Iris pigment epithelial cell (primary cell): ENCODE results near the gene ACAP3.
"Not testable (repeated sequence)": the region's sequence is repeated elsewhere in the genome, so short reads cannot be mapped to it uniquely, and the experiment has no call there.

Source experiments
- DNase-seq: peaks from one replicate; pipeline ENCODE4 v3.0.0-alpha.2; 2011; ENCODE audit warnings: low read depth

ACAP3 gene

DNA sequence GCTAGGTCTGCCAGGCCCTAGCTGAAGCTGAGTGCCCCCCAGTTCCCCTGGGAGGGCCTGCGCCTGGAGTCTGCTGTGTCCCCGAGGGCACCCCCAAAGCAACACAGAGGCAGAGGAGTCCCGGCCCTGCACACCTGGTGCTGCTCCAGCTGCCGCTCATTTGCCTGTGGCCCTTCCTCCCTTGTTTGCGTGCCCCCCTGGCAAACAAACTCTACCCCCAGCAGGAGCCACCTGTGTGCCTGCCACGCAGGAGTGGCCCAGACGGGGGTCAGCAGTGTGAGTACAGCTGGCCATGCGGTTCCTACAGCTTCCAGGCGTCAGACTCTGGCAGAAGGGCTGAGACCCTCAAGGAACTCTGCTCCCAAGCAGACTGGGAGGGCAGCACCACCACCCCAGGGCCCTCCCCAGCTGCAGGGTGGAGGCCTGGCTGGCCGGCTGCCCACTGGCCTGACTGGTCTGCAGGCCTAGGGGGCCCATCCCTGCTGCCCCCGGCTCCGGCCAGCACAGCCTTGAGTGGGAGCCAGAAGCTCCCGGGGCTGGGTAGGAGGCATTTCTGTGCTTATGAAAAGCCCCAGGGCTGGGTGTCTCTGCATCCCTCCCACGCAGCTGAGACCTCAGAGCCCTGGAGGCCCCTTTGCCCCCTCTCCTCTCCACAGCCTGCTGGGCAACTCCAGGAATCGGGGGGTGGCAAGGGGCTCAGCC is 22.8 kb upstream of the ACAP3 start:
- no peak for DNase-seq

DNA sequence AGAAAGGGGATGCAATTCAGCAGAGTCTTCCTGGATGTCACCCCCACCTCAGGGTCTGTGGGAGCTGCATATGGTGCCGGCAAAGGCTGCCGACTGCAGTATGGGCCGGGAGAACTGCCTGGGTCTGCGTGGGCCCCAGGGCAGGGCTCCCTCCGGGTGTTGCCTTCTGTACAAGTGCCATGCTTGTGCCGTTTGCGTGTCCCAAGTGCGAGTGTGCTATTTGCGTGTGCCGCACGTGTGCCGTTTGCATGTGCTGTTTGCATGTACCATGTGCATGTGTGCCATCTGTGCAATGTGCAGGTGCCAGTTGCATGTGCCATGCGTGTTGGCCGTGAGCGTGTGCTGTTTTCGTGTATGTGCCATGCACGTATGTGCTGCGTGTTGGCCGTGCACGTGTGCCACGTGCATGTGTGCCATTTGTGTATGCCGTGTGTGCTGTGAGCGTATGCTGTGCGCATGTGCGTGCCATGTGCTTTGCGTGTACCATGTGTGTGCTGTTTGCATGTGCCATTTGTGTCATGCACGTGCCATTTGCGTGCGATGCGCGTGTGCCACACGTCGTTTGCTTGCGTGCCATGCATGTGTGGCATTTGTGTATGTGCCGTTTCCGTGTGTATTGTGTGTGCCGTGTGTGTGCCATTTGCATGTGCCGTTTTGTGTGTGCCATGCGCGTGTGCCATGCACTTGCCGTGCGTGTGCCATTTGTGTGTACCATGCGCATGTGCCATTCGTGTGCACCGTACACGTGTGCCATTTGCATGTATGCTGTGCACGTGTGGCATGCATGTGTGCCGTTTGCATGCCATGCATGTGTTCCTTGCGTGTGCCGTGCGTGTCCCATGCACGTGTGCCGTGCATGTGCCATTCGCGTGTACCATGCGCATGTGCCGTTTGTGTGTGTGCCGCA is 21.8 kb upstream of the ACAP3 start:
- no peak for DNase-seq

DNA sequence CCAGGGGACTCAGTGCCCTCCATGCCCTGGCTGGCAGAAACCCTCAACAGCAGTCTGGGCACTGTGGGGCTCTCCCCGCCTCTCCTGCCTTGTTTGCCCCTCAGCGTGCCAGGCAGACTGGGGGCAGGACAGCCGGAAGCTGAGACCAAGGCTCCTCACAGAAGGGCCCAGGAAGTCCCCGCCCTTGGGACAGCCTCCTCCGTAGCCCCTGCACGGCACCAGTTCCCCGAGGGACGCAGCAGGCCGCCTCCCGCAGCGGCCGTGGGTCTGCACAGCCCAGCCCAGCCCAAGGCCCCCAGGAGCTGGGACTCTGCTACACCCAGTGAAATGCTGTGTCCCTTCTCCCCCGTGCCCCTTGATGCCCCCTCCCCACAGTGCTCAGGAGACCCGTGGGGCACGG is 20.5 kb upstream of the ACAP3 start:
- no peak for DNase-seq

DNA sequence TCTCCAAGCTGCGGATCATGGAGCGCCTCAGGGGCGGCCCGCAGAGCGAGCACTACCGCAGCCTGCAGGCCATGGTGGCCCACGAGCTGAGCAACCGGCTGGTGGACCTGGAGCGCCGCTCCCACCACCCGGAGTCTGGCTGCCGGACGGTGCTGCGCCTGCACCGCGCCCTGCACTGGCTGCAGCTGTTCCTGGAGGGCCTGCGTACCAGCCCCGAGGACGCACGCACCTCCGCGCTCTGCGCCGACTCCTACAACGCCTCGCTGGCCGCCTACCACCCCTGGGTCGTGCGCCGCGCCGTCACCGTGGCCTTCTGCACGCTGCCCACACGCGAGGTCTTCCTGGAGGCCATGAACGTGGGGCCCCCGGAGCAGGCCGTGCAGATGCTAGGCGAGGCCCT is 19.6 kb upstream of the ACAP3 start:
- DNase-seq, result no peak

DNA sequence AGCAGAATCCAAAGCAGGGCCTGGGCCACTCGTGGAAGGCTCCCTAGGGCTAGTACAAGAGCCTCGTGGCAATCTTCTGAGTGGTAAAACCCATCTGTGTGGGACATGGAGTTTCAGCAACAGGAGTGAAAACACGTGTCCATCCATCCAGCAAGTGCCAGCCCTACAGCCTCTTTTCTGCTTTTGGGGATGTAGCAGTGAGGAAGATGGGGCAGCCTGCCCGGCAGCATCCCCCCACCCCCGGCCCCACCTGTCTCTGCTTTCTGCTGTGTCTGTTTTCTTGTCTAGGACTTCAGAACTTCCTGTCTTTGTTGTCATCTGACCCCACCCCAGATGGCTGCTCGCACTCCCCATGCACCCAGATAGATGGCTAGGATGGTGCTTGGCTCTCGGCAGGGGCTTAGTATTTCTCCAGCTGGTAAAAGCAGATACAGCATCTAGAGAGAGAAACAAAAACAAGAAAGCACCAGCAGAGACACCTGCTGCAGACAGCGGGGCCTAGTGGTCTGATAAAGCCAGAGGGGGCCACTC is 18.4 kb upstream of the ACAP3 start:
- no peak for DNase-seq

DNA sequence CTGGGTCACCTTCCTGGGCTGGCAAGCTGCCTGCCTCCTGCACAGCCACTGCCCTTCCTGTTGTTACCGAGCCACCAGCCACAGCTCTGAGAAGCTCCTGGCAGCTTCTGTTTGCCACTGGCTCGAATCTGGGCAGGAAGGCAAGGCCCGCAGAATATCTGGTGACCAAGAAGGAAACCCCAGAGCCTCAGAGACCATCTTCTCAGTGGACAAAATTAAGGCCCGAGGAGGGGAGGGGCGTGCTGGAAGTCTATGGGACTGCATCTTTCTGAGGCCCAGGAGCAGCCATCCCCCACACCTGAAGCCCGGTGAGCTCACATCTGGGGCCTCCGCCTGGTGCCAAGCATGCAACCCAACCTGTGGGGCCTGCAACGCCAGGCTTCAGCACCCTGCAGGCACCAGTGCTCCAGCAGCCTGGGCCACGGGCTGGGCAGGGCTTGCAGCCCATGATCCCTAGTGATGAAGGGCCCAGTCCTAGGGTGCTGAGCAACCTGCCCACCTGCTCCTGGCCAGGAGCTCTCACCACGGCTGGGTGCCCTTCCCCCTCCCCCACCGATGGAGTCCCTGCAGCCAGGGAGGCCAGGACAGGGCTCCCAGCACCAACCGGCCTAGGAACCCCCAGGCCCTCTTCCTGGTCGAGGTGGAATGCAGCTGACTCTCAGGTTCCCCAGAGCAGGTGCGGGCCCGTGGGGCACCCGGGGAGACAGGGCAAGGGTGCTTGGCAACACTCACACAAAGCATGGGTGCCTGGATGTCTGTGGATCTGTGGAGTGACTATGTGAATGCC is 17.8 kb upstream of the ACAP3 start:
- no peak for DNase-seq

DNA sequence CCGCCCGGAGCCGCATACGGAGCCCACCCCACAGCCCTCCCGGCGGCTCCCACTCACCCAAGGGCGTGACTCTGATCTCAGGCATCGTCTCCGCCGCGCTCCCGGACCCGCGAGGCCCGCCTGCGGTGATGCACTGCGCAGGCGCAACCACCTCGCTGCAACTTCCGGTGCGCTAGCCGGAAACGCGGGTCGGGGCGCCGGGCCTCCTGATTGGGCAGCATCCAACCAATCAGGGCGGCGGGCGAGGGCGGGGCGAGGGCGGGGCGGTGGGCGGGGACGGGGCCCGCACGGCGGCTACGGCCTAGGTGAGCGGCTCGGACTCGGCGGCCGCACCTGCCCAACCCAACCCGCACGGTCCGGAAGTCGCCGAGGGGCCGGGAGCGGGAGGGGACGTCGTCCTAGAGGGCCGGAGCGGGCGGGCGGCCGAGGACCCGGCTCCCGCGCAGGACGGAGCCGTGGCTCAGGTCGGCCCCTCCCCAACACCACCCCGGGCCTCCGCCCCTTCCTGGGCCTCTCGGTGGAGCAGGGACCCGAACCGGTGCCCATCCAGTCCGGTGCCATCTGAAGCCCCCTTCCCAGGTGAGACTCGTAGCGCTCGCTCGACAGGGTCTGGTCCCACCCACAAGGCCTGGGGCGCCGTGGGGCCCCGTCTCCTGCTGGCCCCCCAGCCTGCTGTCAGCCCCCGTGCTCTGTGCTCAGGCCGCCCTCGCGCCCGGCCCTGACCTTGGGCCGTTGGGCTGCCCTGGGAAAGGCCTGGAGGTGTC is 17.0 kb upstream of the ACAP3 start, which contains the start of the genes CPTP and INTS11:
TSS of gene CPTP (plus strand) at position 279 of the 764 bp plus-strand sequence. CDS start 2,109 bp downstream, outside the sequence.
TSS of gene INTS11 (minus strand) at position 137 of the 764 bp plus-strand sequence. CDS start at position 85, 52 bp downstream.
- DNase-seq, result peak; percentile 86

DNA sequence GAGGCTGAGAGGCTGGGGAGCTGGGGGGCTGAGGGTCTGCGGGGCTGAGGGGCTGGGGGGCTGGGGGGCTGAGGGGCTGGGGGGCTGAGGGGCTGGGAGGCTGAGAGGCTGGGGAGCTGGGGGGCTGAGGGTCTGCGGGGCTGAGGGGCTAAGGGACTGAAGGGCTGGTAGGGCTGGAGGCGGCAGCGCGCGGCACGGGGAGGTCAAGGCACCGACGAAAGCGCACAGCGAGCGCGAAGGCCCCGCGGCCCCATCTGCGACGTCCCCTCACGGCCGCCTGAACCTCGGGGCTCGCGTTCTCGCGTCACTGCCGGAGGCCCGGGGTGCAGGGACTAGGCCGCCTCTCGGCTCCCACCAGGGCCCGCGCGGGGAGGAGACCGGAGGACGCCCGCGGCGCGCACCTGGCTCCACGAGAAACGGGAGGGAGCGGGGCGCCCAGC is 16.4 kb upstream of the ACAP3 start:
- no peak for DNase-seq

DNA sequence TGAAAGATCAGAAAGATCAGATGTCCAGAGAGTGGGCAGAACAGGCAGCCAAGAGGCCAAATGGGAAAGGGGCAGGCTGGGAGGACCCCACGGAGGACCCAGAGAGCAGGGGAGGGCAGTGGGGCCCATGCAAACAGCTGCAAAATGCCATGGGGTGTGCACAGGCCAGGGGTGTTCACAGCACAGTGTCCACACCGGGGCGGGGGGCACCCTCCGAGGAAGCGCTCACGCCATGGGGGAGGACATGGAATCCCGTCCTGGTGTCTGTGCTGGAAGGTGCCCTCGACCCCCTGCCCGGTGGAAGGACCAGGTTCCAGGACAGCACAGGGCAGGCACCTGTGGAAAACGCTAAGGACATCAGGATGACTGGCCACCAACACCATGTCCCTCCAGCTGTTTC is 15.2 kb upstream of the ACAP3 start:
- no peak for DNase-seq

DNA sequence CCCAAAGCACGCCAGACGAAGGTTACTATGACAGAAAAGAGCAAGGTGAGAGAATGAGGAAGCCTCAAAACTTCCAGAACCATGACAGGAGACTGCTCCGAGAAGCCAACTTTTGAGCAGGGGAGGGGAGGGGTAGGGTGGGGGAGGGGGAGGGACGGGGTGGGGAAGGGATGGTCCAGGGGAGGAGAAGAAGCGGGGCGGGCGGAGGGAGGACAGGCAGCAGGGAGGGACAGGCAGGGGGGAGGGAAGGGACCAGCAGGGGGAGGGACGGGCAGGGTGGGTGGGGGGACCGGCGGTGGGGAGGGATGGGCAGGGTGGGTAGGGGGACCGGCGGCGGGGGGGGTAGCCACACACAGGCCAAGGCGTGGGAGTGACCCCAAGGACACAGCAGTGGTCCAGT is 14.7 kb upstream of the ACAP3 start:
- no peak for DNase-seq

DNA sequence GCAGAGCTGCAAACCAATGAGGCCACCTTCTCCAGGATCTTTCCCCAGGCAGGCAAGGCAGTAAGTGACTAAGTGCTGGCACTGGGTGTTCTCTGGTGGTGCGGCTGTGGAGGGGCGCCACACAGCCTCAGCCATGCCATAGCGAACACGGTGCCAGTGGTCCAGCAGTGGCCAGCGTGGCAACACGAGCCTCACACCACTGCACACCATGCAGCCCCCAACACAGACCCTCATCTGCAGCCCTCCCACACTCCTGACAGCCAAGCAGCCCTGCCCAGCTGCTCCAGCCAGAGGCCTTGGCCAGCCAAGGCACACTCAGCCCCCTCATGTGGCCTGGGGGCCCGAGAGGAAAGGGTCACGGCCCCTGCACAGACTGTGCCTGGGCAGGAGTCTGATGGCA is 13.7 kb upstream of the ACAP3 start:
- no peak for DNase-seq

DNA sequence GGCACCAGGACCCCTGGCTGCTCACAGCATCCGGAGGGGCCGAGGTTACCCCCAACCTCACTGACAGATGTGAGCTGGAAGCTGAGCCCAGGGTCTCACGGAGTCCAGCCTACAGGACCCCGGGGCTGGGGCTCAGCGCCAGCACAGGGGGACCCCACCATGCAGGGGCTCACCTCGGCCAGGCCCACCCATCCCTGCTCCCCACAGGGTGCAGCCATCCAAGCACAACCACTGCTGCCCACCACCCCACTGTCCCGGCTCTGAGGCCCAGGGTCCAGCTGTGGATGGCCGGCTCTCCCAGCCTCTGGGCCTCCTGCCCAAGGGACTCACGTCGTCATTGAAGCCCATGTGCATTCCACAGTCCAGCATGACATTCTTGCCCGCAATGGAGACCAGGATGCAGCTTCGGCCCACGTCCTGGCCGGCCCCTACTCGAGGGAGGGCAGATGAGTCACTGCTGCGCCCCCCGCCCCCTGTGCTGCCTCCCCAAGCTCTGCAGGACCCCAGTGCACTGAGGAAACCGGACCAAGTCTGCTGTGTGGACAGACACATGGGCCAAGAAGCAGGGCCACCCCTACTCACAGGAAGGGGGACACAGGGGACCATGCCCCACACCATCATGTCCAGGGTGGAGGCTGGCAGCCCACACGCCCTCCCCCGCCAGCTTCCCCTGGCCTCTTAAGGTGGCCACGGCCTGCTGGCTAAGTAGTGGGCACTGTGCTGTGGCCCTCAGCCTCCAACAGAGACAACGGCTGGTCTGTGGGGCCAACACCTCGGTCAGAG is 13.1 kb upstream of the ACAP3 start:
- peak; percentile 17 for DNase-seq

DNA sequence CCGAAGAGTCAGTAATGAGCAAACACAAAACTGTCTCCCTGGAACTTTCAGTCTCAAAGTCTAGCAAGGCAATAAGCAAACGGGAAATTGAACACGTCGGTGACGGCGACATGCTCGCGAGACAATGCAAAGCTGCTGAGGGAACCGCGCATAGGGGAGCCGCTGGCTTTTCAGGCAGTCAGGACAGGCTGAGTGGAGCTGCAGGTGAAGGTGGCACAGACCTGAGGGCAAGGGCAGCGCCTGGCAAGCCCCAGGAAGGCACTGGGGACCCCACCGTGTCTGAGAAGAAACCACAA is 11.9 kb upstream of the ACAP3 start:
- DNase-seq, result no peak

DNA sequence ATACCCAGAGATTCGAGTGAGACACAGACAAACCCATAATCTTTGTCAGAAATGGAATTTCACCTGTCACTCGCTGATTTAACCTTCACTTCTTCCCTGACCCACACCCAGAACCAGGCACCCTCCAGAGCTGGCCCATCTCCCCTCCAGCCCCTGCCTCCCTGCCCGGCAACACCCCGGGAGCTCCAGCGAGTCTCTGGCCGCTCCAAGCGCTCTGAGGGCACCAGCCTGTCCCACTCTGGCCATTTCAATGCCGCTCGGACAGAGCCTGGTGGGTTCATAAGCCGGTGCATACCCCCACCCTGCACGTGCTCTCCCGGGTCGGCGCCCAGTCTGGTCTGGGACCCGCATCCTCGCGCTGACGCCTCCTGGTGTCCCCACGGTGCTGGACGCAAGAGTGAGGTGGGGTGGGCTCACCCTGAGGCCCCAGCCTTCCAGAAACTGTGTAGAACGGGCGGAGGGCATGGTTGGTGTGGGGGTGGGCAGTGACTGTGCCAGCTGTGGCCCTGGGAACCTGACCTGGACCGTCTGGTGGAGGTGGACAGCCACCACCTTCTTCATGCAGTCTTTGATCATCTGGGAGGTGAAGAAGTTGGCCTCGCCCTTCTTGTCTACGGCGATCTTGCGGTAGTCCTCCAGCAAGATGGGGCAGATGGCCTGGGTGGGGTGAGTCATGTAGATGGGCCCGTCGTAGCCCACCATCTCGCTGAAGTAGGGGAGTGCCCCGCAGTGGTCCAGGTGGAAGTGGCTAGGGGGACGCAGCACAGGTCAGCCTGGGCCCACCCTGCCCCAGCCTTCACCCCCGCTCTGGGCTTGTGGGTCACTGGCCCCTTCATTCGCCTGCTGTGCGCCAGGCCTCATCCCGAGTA is 11.3 kb upstream of the ACAP3 start:
- no peak for DNase-seq

DNA sequence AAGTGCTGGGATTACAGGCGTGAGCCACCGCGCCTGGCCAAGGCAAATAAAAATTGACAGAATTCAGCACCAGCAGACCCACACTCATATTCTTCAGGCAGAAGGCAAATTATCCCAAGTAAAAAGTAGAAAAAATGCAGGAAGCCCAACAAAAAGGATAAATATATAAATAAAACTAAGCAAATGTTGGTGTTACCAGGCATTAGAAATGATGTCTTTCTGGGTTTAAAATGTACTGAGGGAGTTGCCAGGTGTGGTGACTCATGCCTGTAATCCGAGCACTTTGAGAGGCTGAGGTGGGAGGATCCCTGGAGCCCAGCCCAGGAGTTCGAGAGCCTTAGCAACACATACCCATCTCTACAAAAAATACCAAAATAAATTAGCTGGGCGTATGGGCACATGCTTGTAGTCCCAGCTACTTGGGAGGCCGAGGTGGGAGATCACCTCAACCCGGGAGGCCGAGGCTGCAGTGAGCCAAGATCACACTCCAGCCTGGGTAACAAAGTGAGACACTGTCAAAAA is 10.5 kb upstream of the ACAP3 start:
- DNase-seq, result peak; percentile 96

DNA sequence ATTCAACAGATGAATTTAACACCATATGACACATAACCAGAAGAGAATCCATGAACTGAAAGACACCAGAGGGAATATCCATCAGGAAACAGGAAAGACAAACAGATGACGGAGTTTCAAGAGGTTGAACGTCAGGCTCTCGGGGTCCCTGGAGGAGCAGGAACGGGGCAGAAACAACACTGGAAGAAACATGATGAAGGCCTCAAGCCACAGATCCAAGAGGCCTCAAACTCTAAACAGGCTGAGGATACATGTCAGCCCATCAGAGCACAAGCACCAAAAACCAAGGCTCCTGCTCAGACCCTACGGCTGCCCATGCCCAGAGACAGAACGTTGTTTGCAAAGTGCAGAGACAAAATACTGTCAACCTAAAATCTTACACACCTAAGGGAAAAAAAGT is 9.7 kb upstream of the ACAP3 start:
- DNase-seq, result no peak

DNA sequence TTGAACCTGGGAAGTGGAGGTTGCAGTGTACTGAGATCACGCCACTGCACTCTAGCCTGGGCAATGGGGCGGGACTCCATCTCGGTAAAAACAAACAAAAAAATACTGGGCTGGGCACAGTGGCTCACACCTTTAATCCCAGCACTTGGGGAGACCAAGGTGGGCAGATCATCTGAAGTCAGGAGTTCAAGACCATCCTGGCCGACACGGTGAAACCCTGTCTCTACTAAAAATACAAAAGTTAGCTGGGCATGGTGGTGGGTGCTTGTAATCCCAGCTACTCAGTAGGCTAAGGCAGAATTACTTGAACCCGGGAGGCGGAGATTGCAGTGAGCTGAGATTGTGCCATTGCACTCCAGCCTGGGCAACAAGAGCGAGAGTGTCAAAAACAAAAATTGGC is 8.5 kb upstream of the ACAP3 start:
- DNase-seq, result not testable (repeated sequence)

DNA sequence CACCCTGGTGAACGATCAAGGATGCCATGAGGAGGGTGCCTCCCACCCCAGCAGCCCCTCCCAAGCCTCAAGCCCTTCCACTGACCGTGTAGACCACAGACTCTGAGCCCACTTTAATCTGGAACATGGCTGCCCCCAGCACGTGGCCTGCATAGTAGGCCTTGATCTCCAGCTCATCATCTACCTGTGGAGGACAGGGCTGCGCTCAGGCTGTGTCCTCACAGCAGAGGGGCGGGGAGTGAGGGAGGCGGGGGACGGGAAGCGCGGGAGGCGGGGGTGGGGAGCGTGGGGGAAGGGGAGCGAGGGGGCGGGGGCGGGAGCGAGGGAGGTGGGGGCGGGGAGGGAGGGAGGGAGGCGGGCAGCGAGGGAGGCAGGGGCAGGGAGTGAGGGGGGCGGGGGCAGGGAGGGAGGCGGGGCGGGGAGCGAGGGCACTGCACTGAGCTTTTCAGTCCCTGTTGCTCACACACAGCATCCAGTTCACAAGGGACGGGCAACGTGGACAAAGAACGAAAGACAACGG is 7.8 kb upstream of the ACAP3 start:
- DNase-seq, result no peak

DNA sequence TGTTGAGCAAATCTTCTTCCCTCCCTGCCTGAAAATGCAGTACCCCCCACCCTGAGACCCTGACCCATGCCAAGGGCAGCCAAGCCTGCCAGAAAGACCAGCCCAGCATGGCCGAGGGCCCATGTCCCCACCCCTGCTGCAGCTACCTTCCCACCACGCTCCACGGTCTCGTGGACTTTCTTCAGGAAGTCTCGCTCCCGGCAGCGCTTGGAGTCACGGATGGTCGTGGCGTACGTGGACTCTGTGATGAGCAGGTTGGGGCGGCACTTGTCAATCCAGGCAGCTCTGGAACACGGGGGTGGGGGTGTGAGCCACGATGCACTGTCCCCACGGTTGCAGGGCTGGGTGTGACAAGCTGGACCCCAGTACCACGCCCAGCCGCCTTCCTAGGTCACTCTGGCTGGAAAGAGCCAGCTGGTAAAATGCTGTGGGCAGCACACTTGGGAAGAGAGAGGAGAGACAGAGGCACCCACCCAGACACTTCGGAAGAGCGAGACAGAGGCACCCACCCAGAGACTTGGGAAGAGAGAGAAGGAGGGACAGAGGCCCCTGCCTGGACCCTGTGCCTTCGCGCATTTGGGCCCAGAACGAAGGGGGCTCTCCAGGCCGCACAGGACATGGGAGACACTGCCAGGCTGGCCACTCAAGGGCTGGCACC is 7.1 kb upstream of the ACAP3 start:
- no peak for DNase-seq
